T-helper 17 cell (primary cell): Measurements from ENCODE around the gene TIMM23. TPM values are rescaled to one million over a fixed set of nuclear protein-coding genes. Genes with fewer than 3 reads are reported as not detected.
"Not testable (repeated sequence)": the region's sequence is repeated elsewhere in the genome, so short reads cannot be mapped to it uniquely, and the experiment has no call there.

Experiments
- ATAC-seq: fragments of 150-1000 bp; cut with Tn5 transposase; 2 replicates; pipeline ENCODE4 v1.10.0; 2021; ENCODE audit warnings: mild to moderate bottlenecking, moderate library complexity
- DNase-seq, 3 donors: peaks; one replicate each; pipeline versions ENCODE4 v3.0.0 to v3.0.0-alpha.2; 2020 to 2021
- H3K9me3 ChIP-seq: one replicate; pipeline ENCODE4 v1.7.0; 2013; ENCODE audit warnings: low read length, mild to moderate bottlenecking; ENCODE audit not compliant: control insufficient read depth, poor library complexity, severe bottlenecking
- H3K27ac Mint-ChIP-seq: one replicate; pipeline ENCODE4 v1.8.0; 2022; ENCODE audit warnings: mild to moderate bottlenecking, moderate library complexity, mixed read lengths
- H3K27me3 Mint-ChIP-seq: one replicate; pipeline ENCODE4 v1.8.0; 2022; ENCODE audit warnings: mixed read lengths
- H3K36me3 Mint-ChIP-seq: one replicate; pipeline ENCODE4 v1.8.0; 2022; ENCODE audit warnings: low read depth, mixed read lengths
- H3K4me1 Mint-ChIP-seq: one replicate; pipeline ENCODE4 v1.8.0; 2022; ENCODE audit warnings: mild to moderate bottlenecking, mixed read lengths
- H3K4me3 Mint-ChIP-seq: one replicate; pipeline ENCODE4 v1.8.0; 2022; ENCODE audit warnings: mild to moderate bottlenecking, moderate library complexity, mixed read lengths
- total RNA-seq, 4 donors: library from RNA in 2 of 4; stranded (reverse) in 2 of 4; gene quantifications; one replicate each; pipeline ENCODE4 v1.2.3 and lab custom pipeline; 2022 to 2026

The TIMM23 gene
- total RNA-seq: 10 to 100 TPM; 23.8 to 33.0 TPM
- total RNA-seq (lab: John Stamatoyannopoulos, UW): 25.6 to 36.3 reads per million in 2 donors

DNA sequence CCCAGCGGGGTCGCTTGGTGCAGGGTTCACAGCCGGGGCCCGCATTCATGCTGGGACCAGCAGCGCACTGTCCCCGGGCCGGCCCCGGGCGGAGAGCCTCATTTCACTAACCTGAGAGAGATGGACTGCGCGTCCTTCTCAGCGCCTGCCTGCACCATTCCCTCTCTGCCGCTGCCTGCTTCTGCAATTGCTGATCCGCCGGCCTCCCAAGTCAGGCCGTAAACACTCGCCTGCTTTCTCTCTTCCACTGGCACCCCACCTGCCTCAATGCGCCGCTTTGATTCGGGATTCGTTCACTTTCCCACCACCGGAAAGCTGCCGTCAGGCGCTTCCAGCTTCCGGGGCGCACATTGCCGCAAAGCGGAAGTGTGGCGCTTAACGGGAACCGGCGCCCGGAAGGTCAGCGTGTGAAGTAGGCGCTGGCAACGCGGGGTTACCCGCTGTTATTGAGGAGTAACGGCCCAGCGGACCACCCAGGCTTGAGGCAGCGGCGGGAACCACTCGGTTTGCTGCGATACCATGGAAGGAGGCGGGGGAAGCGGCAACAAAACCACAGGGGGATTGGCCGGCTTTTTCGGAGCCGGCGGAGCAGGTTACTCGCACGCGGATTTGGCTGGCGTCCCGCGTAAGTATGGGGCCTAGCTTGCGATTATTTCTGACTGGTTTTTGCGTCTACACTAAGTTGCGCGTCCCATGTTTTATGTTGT, at the start of gene TIMM23:
Gene TIMM23, plus strand, starts transcription at position 384 of the 707 bp plus-strand sequence. Its CDS starts 136 bp downstream, at position 520.
- Mint-ChIP-seq H3K4me3 (peak within 1 kb of the TSS; percentile 99), H3K4me1 (peaks cover 26% of the 10 kb centered on the region), H3K27ac (peak within 1 kb of the TSS; percentile 95)
- not testable (repeated sequence) for H3K9me3 ChIP-seq, H3K27me3 Mint-ChIP-seq, H3K36me3 Mint-ChIP-seq
- DNase-seq: peak; percentile 79 to 85 (median 82)
- peak; percentile 88 for ATAC-seq

DNA sequence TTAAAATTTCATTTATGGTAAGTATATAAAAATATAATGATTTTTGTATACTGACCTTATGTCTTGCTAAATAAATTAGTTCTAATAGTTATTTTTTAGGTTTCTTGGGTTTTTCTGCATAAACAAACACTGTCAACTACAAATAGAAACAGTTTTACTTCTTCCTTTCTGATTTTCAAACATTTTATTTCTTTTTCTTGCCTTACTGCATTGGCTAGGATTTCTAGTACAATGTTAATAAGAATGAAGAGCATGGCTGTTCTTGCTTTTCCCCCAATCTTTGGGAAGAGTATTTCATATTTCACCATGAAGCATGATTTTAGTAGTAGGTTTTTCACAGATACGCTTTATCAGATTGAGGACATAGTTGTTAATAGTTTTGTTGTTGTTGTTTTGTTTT, 45.5 kb upstream of the TIMM23 start:
- H3K4me3 Mint-ChIP-seq, H3K4me1 Mint-ChIP-seq, DNase-seq, H3K9me3 ChIP-seq, H3K27me3 Mint-ChIP-seq, H3K27ac Mint-ChIP-seq, H3K36me3 Mint-ChIP-seq, ATAC-seq: not testable (repeated sequence)

- H3K27me3 Mint-ChIP-seq, H3K36me3 Mint-ChIP-seq, H3K4me3 Mint-ChIP-seq, H3K4me1 Mint-ChIP-seq, DNase-seq, H3K9me3 ChIP-seq, H3K27ac Mint-ChIP-seq, ATAC-seq: not testable (repeated sequence)
These were observed 41.0 kb upstream of the TIMM23 start for GRCh38 chr10:45931305-45931704.

- not testable (repeated sequence) for H3K27me3 Mint-ChIP-seq, H3K27ac Mint-ChIP-seq, H3K9me3 ChIP-seq, H3K36me3 Mint-ChIP-seq, H3K4me3 Mint-ChIP-seq, DNase-seq, ATAC-seq, H3K4me1 Mint-ChIP-seq
These were observed 37.5 kb upstream of the TIMM23 start for GRCh38 chr10:45934788-45935187.

DNA sequence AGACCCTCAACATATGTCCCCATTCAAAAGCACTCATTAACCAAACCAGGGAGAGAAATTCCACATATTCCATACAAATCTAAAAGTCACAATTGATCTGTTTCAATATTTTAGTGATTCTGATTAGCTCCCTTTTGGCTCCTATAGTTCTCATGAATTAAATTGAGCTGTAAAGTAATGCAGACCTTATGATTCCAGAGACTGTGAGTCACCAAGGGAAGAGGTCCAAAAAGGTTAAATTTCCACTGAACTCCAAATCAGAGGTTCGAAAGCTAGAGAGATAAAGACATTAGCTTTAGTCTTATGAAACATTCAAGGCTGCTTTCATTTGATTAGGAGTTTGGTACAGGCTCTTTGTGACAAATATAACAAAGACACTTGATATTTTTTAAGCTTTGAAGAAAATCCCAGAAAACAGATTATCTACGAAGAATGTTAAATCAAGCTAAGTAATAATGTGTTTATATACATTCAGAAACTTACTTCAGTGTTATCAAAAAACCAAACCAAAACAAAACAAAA, 33.1 kb upstream of the TIMM23 start:
- not testable (repeated sequence) for H3K4me3 Mint-ChIP-seq, H3K4me1 Mint-ChIP-seq, H3K27me3 Mint-ChIP-seq, DNase-seq, H3K9me3 ChIP-seq, ATAC-seq, H3K36me3 Mint-ChIP-seq, H3K27ac Mint-ChIP-seq

DNA sequence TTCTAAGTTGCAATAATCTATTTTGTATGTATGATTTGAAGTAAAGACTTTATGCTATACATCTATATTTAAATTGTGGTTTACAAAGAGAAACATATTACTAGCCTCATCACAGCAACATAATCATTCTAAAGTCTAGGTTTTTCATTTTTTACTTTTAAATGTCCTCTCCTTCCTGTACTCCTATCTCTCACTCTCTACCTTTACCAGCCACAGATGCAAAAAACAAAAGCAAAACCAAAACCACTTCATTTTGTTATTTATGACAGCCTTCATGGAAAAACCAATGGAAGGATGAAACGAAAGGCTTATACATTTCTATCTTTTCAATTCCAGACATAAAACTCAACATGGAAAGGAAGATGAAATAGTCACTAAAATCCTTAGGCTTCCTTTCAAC, 31.1 kb upstream of the TIMM23 start:
- H3K9me3 ChIP-seq, H3K36me3 Mint-ChIP-seq, ATAC-seq, DNase-seq, H3K4me3 Mint-ChIP-seq, H3K27me3 Mint-ChIP-seq, H3K27ac Mint-ChIP-seq, H3K4me1 Mint-ChIP-seq: not testable (repeated sequence)

GRCh38 chr10:45945476-45945875, 26.8 kb upstream of the TIMM23 start:
- H3K4me3 Mint-ChIP-seq, H3K9me3 ChIP-seq, ATAC-seq, H3K27me3 Mint-ChIP-seq, H3K4me1 Mint-ChIP-seq, H3K27ac Mint-ChIP-seq, DNase-seq, H3K36me3 Mint-ChIP-seq: not testable (repeated sequence)

GRCh38 chr10:45947363-45947762, 24.9 kb upstream of the TIMM23 start:
- DNase-seq, H3K36me3 Mint-ChIP-seq, ATAC-seq, H3K27ac Mint-ChIP-seq, H3K9me3 ChIP-seq, H3K27me3 Mint-ChIP-seq, H3K4me1 Mint-ChIP-seq, H3K4me3 Mint-ChIP-seq: not testable (repeated sequence)

DNA sequence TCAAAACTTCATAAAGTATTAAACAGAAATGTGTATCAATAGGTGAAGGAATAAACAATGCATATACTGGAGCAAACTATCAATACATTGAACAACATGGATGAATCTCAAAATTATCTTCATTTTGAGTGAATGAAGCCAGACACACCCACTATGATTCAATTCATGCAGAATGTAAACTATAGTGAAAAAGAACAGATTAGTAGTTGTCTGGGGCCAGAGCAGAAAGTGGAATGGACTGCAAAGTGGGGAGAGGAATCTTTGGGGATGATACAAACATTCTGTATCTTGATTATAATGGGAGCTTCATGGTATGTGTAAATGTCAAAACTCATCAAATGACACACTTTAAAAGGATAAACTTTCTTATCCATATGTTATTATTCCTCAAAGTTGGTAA, 23.5 kb upstream of the TIMM23 start:
- not testable (repeated sequence) for H3K27ac Mint-ChIP-seq, H3K4me3 Mint-ChIP-seq, H3K36me3 Mint-ChIP-seq, H3K27me3 Mint-ChIP-seq, H3K4me1 Mint-ChIP-seq, DNase-seq, ATAC-seq, H3K9me3 ChIP-seq

- not testable (repeated sequence) for H3K4me1 Mint-ChIP-seq, H3K27ac Mint-ChIP-seq, H3K36me3 Mint-ChIP-seq, DNase-seq, H3K4me3 Mint-ChIP-seq, H3K9me3 ChIP-seq, ATAC-seq, H3K27me3 Mint-ChIP-seq
These were observed 17.9 kb upstream of the TIMM23 start for GRCh38 chr10:45954367-45954766.

DNA sequence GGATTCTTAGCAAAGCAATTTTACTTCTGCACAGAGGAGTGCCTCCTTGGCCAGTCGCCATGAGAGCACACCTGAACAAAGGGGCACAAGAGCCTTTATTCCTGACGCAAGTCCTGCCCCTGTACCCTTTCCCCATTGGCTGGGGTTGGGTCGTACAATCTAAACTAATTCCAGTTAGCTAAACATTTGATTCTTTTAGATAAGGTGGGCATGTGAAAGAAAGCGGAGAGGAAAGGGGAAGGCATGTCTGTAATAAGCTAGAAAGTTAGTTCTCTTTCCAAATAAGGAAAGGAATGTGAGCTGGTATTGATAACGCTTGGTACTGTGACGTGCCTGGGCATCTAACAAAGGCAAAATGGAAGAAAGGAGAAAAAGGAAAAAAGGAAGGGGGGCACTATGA, 15.7 kb upstream of the TIMM23 start:
- H3K4me3 Mint-ChIP-seq: not testable (repeated sequence)

DNA sequence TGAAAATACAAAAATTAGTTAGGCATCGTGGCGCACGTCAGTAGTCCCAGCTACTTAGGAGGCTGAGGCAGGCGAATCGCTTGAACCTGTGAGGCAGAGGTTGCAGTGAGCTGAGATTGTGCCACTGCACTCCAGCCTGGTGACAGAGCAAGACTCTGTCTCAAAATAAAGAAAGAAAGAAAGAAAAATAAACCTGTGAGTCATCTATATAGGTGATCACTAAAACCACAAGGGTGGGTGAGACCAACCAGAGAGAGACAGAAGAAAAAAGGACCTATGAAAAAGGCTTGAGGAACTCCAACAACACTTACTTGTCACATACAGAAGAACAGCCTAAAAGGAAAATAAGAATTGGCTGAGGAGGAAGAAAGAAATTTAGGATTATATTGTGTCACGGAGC, 14.4 kb upstream of the TIMM23 start:
- not testable (repeated sequence) for H3K4me3 Mint-ChIP-seq, H3K9me3 ChIP-seq, H3K4me1 Mint-ChIP-seq, DNase-seq, H3K27ac Mint-ChIP-seq, H3K27me3 Mint-ChIP-seq, ATAC-seq, H3K36me3 Mint-ChIP-seq

More for the DNA sequence above, 15.7 kb upstream of the TIMM23 start:
- H3K27ac Mint-ChIP-seq, DNase-seq, ATAC-seq, H3K9me3 ChIP-seq, H3K36me3 Mint-ChIP-seq, H3K27me3 Mint-ChIP-seq, H3K4me1 Mint-ChIP-seq: not testable (repeated sequence)

DNA sequence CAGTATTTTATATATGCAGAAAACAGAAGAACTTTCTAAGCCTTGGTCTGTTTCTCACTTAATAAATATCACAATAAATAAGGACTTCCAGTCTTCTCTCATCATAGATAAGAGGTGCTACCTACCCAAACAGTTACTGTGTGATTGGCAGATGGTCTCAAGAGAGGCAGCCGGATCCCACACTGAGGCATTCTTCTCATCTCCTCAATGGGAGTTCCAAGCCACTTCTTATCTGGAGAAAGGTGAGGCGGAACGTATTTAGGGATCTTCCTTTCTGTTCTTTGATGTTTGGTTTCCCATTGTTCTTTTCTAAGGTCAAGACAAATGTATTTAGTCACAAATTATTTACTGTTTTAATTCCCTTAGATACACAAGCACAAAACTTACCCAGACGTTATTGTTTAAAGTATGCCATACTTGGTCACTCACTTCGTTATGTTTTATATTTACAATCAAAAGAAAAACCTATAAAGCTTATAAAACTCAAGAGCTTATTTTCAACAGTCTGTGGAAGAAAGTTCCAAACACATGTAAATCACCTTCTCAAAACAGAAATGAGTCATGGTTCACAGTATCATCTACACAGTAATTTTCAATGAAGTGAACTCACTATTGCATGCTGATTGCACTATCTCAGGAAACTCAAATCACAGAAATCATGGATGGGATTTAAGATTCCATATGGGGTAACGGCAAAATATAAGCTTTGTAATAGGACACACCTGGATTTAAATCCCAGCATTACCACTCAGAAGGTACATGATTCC, 9.4 kb upstream of the TIMM23 start:
- not testable (repeated sequence) for H3K4me3 Mint-ChIP-seq, H3K36me3 Mint-ChIP-seq, H3K27me3 Mint-ChIP-seq, H3K9me3 ChIP-seq, ATAC-seq, H3K27ac Mint-ChIP-seq, H3K4me1 Mint-ChIP-seq, DNase-seq
